NT2/D1 (cell line): ENCODE results near the gene FEN1.

ENCODE experiments used
- DNase-seq: peaks from one replicate; pipeline ENCODE4 v3.0.0-alpha.2; 2011; ENCODE audit warnings: low read depth, low spot score
- H3K27me3 ChIP-seq: 2 replicates; pipeline ENCODE4 v1.6.0; 2011; ENCODE audit warnings: mild to moderate bottlenecking; ENCODE audit not compliant: insufficient read length, insufficient read depth
- H3K36me3 ChIP-seq: 2 replicates; pipeline ENCODE4 v1.6.1; 2011; ENCODE audit warnings: mild to moderate bottlenecking, low read length, mixed read lengths; ENCODE audit not compliant: insufficient read depth, insufficient read length
- H3K4me1 ChIP-seq: 2 replicates; pipeline ENCODE4 v1.5.1; 2011; ENCODE audit not compliant: insufficient read depth, insufficient read length
- H3K4me3 ChIP-seq: 2 replicates; pipeline ENCODE4 v1.5.1; 2011; ENCODE audit warnings: low read depth; ENCODE audit not compliant: insufficient read length
- H3K9ac ChIP-seq: 2 replicates; pipeline ENCODE4 v1.6.0; 2011; ENCODE audit warnings: low read depth; ENCODE audit not compliant: insufficient read length
- H3K9me3 ChIP-seq: 2 replicates; pipeline ENCODE4 v1.5.1; 2011; ENCODE audit warnings: mild to moderate bottlenecking, low read length; ENCODE audit not compliant: insufficient read depth
- SUZ12 ChIP-seq: IDR thresholded peaks from 2 replicates; pipeline ENCODE4 v1.6.1; 2011; ENCODE audit not compliant: insufficient read length, insufficient read depth; ENCODE audit errors: extremely low read depth
- YY1 ChIP-seq: IDR thresholded peaks from 2 replicates; pipeline ENCODE4 v1.6.1; 2011; ENCODE audit not compliant: insufficient read length, insufficient read depth
- ZNF274 ChIP-seq: IDR thresholded peaks from 2 replicates; pipeline ENCODE4 v1.6.1; 2011; ENCODE audit warnings: mild to moderate bottlenecking, low read depth, low read length

FEN1 gene

DNA sequence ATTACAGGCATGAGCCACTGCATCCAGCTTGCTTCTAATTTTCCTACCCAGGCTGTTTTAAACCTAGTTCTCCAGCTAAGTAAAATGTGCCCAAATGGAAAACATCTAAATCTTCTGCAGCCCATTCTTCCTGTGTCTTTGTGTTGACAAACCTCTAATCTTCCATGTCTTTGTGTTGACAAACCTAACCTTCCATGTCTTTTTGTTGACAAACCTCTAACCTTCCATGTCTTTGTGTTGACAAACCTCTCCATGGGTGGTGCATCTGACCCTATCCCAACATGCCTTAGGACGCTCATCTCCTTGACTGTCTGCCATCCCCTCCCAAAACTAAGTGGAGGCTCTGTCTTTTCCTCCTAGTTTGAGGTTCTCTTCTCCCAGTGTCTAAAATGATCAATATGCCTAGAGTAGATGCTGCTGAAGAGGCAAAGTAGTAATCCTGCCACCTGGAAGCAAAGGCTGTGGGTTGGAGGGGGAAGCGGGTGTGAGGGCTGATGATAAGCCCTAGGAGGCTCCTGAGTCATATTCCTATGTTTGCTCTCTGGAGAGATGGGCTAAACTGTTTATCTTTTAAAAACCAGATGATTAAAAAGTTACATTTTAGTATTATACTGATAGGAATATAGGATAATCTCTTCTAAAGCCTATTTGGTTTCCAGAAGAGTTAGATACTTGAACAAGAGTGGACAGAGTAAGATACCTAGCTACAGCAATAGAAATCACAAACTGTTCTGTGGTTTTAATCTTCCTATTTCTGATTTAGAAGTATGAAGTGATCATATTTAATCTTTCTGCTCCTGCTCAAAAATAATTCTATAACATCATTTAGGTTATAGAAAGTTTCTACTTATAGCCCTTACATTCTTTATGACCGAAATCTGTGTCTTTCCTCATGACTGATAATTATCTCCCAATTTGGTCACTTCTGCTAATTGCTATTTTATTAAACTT, 7.9 kb downstream of the FEN1 start:
- Histone ChIP-seq H3K4me1 (peaks cover under 1% of the 10 kb centered on the region), H3K9ac (no peak overlapping the region), H3K36me3 (peaks cover 91% of the 10 kb centered on the region), H3K27me3 (no peaks in the 10 kb centered on the region), H3K9me3 (no peaks in the 10 kb centered on the region), H3K4me3 (no peak overlapping the region)
- TF ChIP-seq YY1 (no peak), ZNF274 (no peak), SUZ12 (no peak)
- DNase-seq = no peak

DNA sequence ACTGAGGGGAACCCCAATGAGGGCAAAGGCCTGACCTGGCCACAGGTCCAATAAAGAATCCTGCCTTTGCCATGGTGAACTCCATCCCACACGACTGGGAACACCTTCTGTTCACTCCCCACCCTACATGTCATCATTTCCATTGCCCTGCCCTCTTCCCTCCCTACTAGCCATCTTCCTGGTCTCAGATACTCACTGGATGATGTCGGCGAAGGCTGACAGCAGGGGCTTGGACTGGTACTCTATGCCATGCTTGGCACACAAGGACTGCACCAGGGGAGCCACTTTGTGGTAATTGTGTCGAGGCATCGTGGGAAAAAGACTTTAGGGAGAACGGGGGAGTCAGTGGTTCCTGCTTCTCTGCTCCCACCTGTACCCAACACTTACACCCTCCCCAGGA, 9.9 kb downstream of the FEN1 start:
- peaks cover 86% of the 10 kb centered on the region for H3K36me3 ChIP-seq
- H3K27me3 ChIP-seq = no peaks in the 10 kb centered on the region
- no peak overlapping the region for H3K4me3 ChIP-seq
- no peaks in the 10 kb centered on the region for H3K9me3 ChIP-seq
- no peak for DNase-seq
- no peaks in the 10 kb centered on the region for H3K4me1 ChIP-seq
- no peak overlapping the region for H3K9ac ChIP-seq
- TF ChIP-seq SUZ12 (no peak), ZNF274 (no peak), YY1 (no peak)

DNA sequence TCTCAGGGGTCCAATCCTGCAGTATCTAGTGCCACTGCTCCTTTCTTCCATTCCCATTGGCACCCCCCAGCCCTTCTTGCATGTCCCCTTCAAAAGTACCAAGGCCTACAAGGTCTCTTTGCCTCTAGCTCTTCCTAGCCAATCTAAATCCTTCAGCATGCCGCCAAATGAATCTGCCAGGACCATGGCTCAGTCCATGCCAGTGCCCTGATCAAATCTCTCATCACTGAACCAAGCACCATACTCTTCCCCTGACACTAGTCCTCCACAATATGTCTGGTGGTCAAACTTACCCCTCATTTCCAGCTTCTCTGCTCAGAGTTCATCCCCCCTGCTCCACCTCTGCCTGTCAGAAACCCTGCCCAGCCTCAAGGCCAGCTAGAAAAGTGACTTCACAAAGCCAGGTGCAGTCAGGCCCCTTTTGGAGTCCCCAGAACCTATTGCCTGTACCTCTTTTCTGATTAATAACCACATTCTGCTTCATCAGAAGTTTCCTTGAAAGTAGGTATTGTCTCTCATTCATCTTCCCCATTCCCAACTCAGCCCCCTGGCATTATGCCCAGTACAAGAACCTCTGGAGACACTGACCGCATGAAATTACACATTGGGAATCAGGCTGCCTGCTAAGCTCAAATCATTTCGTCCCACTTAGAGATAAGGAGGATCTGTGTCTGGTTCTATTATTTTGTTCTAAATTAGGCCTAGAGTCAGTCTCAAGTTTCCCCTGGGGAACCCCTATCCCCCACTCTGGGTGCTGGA, 11.4 kb downstream of the FEN1 start:
- DNase-seq = no peak
- TF ChIP-seq YY1 = no peak
- Histone ChIP-seq H3K9me3 (no peaks in the 10 kb centered on the region), H3K4me3 (no peak overlapping the region), H3K27me3 (no peaks in the 10 kb centered on the region), H3K36me3 (peaks cover 92% of the 10 kb centered on the region), H3K9ac (no peak overlapping the region), H3K4me1 (no peaks in the 10 kb centered on the region)

DNA sequence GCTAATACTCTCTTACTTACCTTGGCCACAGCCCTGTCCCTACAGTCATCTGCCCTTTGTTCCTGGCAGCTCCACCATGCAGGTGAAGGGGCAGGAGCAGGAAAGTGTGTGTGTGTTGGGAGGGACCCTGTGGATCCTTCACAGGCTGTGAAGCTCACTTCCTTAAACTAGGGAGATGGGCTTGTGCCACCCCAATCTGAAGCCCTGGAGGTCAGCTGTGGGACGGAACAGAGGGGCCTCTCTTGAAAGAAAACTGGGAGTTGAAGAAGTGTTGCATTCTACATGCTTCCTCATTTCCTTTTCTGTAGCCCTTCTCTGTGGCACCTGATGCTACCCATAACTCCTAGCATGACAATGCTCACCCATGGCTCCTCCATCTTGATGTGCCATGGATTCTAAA, 12.4 kb downstream of the FEN1 start:
- H3K36me3 ChIP-seq = peaks cover 93% of the 10 kb centered on the region
- H3K9ac ChIP-seq = no peak overlapping the region
- no peaks in the 10 kb centered on the region for H3K4me1 ChIP-seq
- H3K4me3 ChIP-seq = no peak overlapping the region
- no peaks in the 10 kb centered on the region for H3K27me3 ChIP-seq
- no peak for TF ChIP-seq YY1
- DNase-seq = no peak
- no peaks in the 10 kb centered on the region for H3K9me3 ChIP-seq

DNA sequence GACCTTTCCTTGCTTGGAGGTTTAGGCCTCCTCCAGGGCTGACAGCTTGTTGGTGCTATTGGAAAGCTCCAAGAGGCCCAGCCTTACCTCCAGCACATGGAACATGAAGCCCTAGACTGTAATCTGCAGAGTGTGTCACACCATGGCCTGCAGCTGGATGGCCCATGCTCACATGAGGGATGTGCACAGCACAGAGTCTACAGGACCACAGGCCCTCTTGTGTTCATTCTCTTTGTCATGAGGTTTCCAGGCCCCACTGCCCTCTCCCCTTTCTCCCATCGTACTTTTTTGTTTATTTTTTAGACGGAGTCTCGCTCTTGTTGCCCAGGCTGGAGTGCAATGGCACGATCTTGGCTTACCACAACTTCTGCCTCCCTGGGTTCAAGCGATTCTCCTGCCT, 14.1 kb downstream of the FEN1 start:
- Histone ChIP-seq H3K9me3 (no peaks in the 10 kb centered on the region), H3K27me3 (no peaks in the 10 kb centered on the region), H3K4me3 (no peak overlapping the region), H3K4me1 (no peaks in the 10 kb centered on the region), H3K36me3 (peaks cover 94% of the 10 kb centered on the region), H3K9ac (no peak overlapping the region)
- TF ChIP-seq ZNF274 (no peak), YY1 (no peak), SUZ12 (no peak)
- DNase-seq = no peak

DNA sequence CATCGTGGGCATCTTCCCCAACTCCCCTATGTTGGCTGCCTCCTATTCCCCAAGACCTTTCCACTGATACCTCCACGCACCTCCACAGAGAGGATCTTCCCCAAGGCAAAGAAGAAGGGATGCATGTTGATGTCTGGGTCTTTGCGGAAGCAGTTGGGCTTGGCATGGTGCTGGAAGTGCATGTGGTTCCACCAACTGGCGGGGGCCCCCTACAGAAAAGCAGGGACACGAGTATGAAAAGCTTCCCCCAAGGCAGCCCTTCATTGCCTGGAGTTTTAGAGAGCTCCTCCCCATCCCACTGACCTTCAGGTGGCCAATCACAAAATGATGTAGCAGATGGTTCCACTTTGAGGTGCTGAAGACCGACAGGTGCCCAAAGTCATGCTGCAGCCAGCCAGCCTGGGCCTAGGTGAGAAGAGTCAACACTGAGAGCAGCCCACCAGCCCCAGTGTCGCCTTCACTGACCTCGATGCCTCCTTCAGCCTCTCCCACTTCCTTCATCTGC, 18.0 kb downstream of the FEN1 start:
- Histone ChIP-seq H3K27me3 (no peaks in the 10 kb centered on the region), H3K4me1 (peaks cover 7% of the 10 kb centered on the region), H3K9ac (no peak overlapping the region), H3K4me3 (no peak overlapping the region), H3K9me3 (peaks cover 7% of the 10 kb centered on the region; the same call in 1 of the 2 replicates), H3K36me3 (peaks cover 82% of the 10 kb centered on the region)
- TF ChIP-seq ZNF274 (no peak), YY1 (no peak), SUZ12 (no peak)
- no peak for DNase-seq

DNA sequence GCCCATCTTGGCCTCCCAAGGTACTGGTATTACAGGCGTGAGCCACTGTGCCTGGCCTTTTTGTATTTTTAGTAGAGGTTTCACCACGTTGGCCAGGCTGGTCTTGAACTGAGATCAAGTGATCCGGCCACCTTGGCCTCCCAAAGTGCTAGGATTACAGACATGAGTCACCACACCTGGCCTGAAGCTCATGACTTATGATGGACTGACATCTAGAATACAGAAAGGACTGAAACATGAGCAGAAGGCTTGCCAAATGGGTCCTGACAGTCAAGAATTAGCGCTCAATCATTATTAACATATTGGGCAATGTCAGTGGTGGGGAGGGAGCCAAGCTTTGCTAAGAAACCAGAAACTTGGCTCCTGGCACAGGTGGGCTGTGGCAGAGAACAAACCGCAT, 19.1 kb downstream of the FEN1 start:
- Histone ChIP-seq H3K4me1 (peaks cover 7% of the 10 kb centered on the region), H3K36me3 (peaks cover 75% of the 10 kb centered on the region), H3K4me3 (no peak overlapping the region), H3K27me3 (no peaks in the 10 kb centered on the region), H3K9ac (no peak overlapping the region), H3K9me3 (peaks cover 7% of the 10 kb centered on the region; the same call in 1 of the 2 replicates)
- TF ChIP-seq SUZ12 (no peak), ZNF274 (no peak), YY1 (no peak)
- no peak for DNase-seq
